H1 (cell line): ENCODE results near the gene PPP1R14C. TPM values are rescaled to one million over a fixed set of nuclear protein-coding genes. Genes with fewer than 3 reads are reported as not detected.

Source experiments
- CTCF ChIA-PET: fragments of 300-600 bp; sonication (Branson Sonifier 250); formaldehyde crosslinking; loops from one replicate; lab custom pipeline; 2021; ENCODE audit not compliant: partially characterized antibody; lab: Charles Lee
- POLR2A ChIA-PET: fragments of 300-600 bp; sonication (Branson Sonifier 250); formaldehyde crosslinking; loops from one replicate; lab custom pipeline; 2021; ENCODE audit warnings: inconsistent platforms; ENCODE audit not compliant: partially characterized antibody; lab: Charles Lee
- DNase-seq, 2 experiments: peaks; one replicate each; pipeline versions ENCODE4 v3.0.0 to v3.0.0-alpha.2; 2010 to 2022; ENCODE audit warnings: low spot score in 2 of 2, low read depth in 1 of 2, mixed read lengths in 1 of 2
- FAIRE-seq: peaks from 2 replicates; lab custom pipeline; 2011; peaks lifted over from hg19 to GRCh38; lab: Jason Lieb, UNC
- H2AFZ ChIP-seq: 2 replicates; pipeline ENCODE4 v1.8.1; 2012; ENCODE audit warnings: low read length, inconsistent platforms
- H2AK5ac ChIP-seq: 2 replicates; pipeline ENCODE4 v1.6.1; 2013; ENCODE audit warnings: low read depth, low read length
- H2BK120ac ChIP-seq: replicated peaks from 2 replicates; pipeline ENCODE3; 2013; ENCODE audit warnings: low read depth, low read length, inconsistent platforms
- H2BK12ac ChIP-seq: 2 replicates; pipeline ENCODE4 v1.6.1; 2013; ENCODE audit warnings: low read depth, low read length
- H2BK15ac ChIP-seq: 2 replicates; pipeline ENCODE4 v1.6.1; 2013; ENCODE audit warnings: low read length
- H2BK20ac ChIP-seq: 2 replicates; pipeline ENCODE4 v1.6.1; 2013; ENCODE audit warnings: low read length
- H2BK5ac ChIP-seq: 2 replicates; pipeline ENCODE4 v1.6.1; 2013; ENCODE audit warnings: low read depth, low read length
- H3K14ac ChIP-seq: 2 replicates; pipeline ENCODE4 v1.6.1; 2013; ENCODE audit warnings: inconsistent platforms; ENCODE audit not compliant: insufficient read length
- H3K18ac ChIP-seq: 2 replicates; pipeline ENCODE4 v1.6.1; 2013; ENCODE audit warnings: low read length; ENCODE audit errors: extremely low read depth
- H3K23ac ChIP-seq: 2 replicates; pipeline ENCODE4 v1.6.1; 2013; ENCODE audit warnings: inconsistent platforms; ENCODE audit not compliant: insufficient read length
- H3K23me2 ChIP-seq: 2 replicates; pipeline ENCODE4 v1.6.1; 2013; ENCODE audit warnings: low read depth, low read length
- H3K27ac ChIP-seq: 2 replicates; pipeline ENCODE4 v1.6.1; 2011; ENCODE audit warnings: low read depth, low read length, inconsistent platforms
- H3K27me3 ChIP-seq, 4 experiments: replicated peaks in 1 of 4; 1 replicate in 1 of 4; 2 replicates in 3 of 4; pipeline versions ENCODE4 v1.6.1 to v1.8.1; 2011 to 2013; ENCODE audit warnings: low read length in 3 of 4, mild to moderate bottlenecking in 3 of 4, inconsistent platforms in 2 of 4, mixed read lengths in 2 of 4, moderate library complexity in 1 of 4; ENCODE audit not compliant: control insufficient read depth in 3 of 4, insufficient read depth in 3 of 4; ENCODE audit errors: extremely low read depth in 1 of 4
- H3K36me3 ChIP-seq, 4 experiments: 2 replicates each; pipeline versions ENCODE4 v1.6.1 to v1.8.1; 2011 to 2013; ENCODE audit warnings: mild to moderate bottlenecking in 4 of 4, low read length in 3 of 4, moderate library complexity in 2 of 4, control low read depth in 1 of 4, inconsistent platforms in 1 of 4; ENCODE audit not compliant: insufficient read depth in 4 of 4, control insufficient read depth in 2 of 4
- H3K4ac ChIP-seq: replicated peaks from 2 replicates; pipeline ENCODE3; 2013; ENCODE audit warnings: low read length, low read depth, mixed read lengths, inconsistent platforms; ENCODE audit not compliant: insufficient read length
- H3K4me1 ChIP-seq, 4 experiments: replicated peaks in 1 of 4; 1 replicate in 1 of 4; 2 replicates in 3 of 4; pipeline versions ENCODE4 v1.6.1 to v1.8.1; 2011 to 2013; ENCODE audit warnings: low read length in 3 of 4, inconsistent platforms in 2 of 4, mixed read lengths in 1 of 4; ENCODE audit not compliant: insufficient read depth in 4 of 4, control insufficient read depth in 3 of 4
- H3K4me2 ChIP-seq, 2 experiments: 2 replicates each; pipeline versions ENCODE4 v1.6.1 to v1.8.1; 2011 to 2013; ENCODE audit warnings: low read depth in 2 of 2, low read length in 2 of 2, control low read depth in 1 of 2, inconsistent platforms in 1 of 2, mild to moderate bottlenecking in 1 of 2; ENCODE audit not compliant: insufficient read depth in 1 of 2
- H3K4me3 ChIP-seq, 4 experiments: fragments of 200-600, 300-600 bp in 1 of 4; sonication (generic), shearing (Covaris generic), sonication (Bioruptor Twin) in 1 of 4; 2 replicates each; pipeline versions ENCODE4 v1.5.1 to v1.8.1; 2011 to 2016; ENCODE audit warnings: low read length in 4 of 4, low read depth in 3 of 4, control low read depth in 2 of 4, inconsistent platforms in 2 of 4, mild to moderate bottlenecking in 2 of 4, mixed read lengths in 1 of 4, moderate library complexity in 1 of 4; ENCODE audit not compliant: insufficient read depth in 2 of 4; ENCODE audit errors: extremely low read depth in 1 of 4
- H3K56ac ChIP-seq: replicated peaks from 2 replicates; pipeline ENCODE3; 2013; ENCODE audit warnings: low read depth, mild to moderate bottlenecking, mixed read lengths, low read length, inconsistent platforms; ENCODE audit not compliant: insufficient read length
- H3K79me1 ChIP-seq: 2 replicates; pipeline ENCODE4 v1.6.1; 2013; ENCODE audit warnings: low read depth, low read length, control low read depth
- H3K79me2 ChIP-seq, 2 experiments: 2 replicates each; pipeline versions ENCODE4 v1.6.1 to v1.8.1; 2012 to 2013; ENCODE audit warnings: low read length in 2 of 2, mild to moderate bottlenecking in 2 of 2, inconsistent platforms in 1 of 2; ENCODE audit not compliant: insufficient read depth in 2 of 2, control insufficient read depth in 1 of 2
- H3K9ac ChIP-seq, 4 experiments: replicated peaks in 1 of 4; 1 replicate in 1 of 4; 2 replicates in 3 of 4; pipeline versions ENCODE4 v1.6.1 to v1.8.1; 2011 to 2013; ENCODE audit warnings: low read depth in 3 of 4, low read length in 3 of 4, control low read depth in 2 of 4, mild to moderate bottlenecking in 2 of 4, moderate library complexity in 2 of 4, inconsistent platforms in 1 of 4; ENCODE audit errors: extremely low read depth in 1 of 4
- H3K9me3 ChIP-seq, 2 experiments: 2 replicates each; pipeline versions ENCODE4 v1.6.1 to v1.8.1; 2012 to 2013; ENCODE audit warnings: mild to moderate bottlenecking in 2 of 2, moderate library complexity in 2 of 2, control low read depth in 1 of 2, inconsistent platforms in 1 of 2, low read depth in 1 of 2, low read length in 1 of 2, mixed read lengths in 1 of 2; ENCODE audit not compliant: insufficient read depth in 2 of 2
- H4K20me1 ChIP-seq, 2 experiments: replicated peaks in 1 of 2; 2 replicates each; pipeline versions ENCODE3 to v1.8.1; 2011 to 2013; ENCODE audit warnings: inconsistent platforms in 2 of 2, low read length in 2 of 2, mild to moderate bottlenecking in 1 of 2; ENCODE audit not compliant: insufficient read depth in 2 of 2, control insufficient read depth in 1 of 2
- H4K5ac ChIP-seq: 2 replicates; pipeline ENCODE4 v1.6.1; 2013; ENCODE audit warnings: low read length, low read depth, mixed read lengths, inconsistent platforms; ENCODE audit not compliant: insufficient read length
- H4K8ac ChIP-seq: 2 replicates; pipeline ENCODE4 v1.8.0; 2013; ENCODE audit warnings: mild to moderate bottlenecking, moderate library complexity, low read length, inconsistent platforms; ENCODE audit not compliant: insufficient read depth; ENCODE audit errors: extremely low read depth
- H4K91ac ChIP-seq: replicated peaks from 2 replicates; pipeline ENCODE3; 2013; ENCODE audit warnings: low read length, mixed read lengths, inconsistent platforms; ENCODE audit not compliant: insufficient read length
- CBX5 ChIP-seq: fragments of 300-800, 300-1000 bp; sonication (generic); IDR thresholded peaks from 2 replicates; pipeline ENCODE4 v1.7.1; 2016; ENCODE audit warnings: antibody characterized with exemption, low read length, low read depth
- GABPA ChIP-seq: IDR thresholded peaks from 2 replicates; pipeline ENCODE4 v1.6.1; 2011; ENCODE audit warnings: mild to moderate bottlenecking, low read length, moderate library complexity, borderline replicate concordance; ENCODE audit not compliant: insufficient read depth
- KDM1A ChIP-seq: fragments of 200-600, 300-600 bp; sonication (generic); IDR thresholded peaks from 2 replicates; pipeline ENCODE4 v1.7.1; 2016; ENCODE audit warnings: mild to moderate bottlenecking, low read length, borderline replicate concordance
- RAD21 ChIP-seq, 2 experiments: IDR thresholded peaks in 1 of 2; conservative IDR thresholded peaks in 1 of 2; 2 replicates each; pipeline ENCODE4 v1.6.1; 2011; ENCODE audit warnings: low read depth in 2 of 2, low read length in 2 of 2, improper control_type of control experiment in 1 of 2, inconsistent platforms in 1 of 2, mild to moderate bottlenecking in 1 of 2, moderate library complexity in 1 of 2
- RFX5 ChIP-seq: IDR thresholded peaks from 2 replicates; pipeline ENCODE4 v1.6.1; 2011; ENCODE audit warnings: low read depth, low read length, improper control_type of control experiment, borderline replicate concordance
- RNF2 ChIP-seq: fragments of 200-900, 300-1000 bp; sonication (generic); IDR thresholded peaks from 2 replicates; pipeline ENCODE4 v1.7.1; 2016; ENCODE audit warnings: borderline replicate concordance, low read depth, mild to moderate bottlenecking, antibody characterized with exemption, low read length; ENCODE audit not compliant: poor library complexity, severe bottlenecking; ENCODE audit errors: missing control alignments
- SIN3A ChIP-seq, 2 experiments: IDR thresholded peaks in 1 of 2; conservative IDR thresholded peaks in 1 of 2; 2 replicates each; pipeline ENCODE4 v1.6.1; 2011 to 2012; ENCODE audit warnings: low read length in 2 of 2, improper control_type of control experiment in 1 of 2, low read depth in 1 of 2, mild to moderate bottlenecking in 1 of 2
- WGBS, 2 experiments: shearing (Covaris generic) in 1 of 2; methylation state at CpG; one replicate each; pipeline versions ENCODE4 v1.1.6 to v1.1.7; 2013 to 2015; ENCODE audit warnings: low lambda C conversion rate in 2 of 2, mixed read lengths in 2 of 2, inconsistent platforms in 1 of 2, low coverage in 1 of 2, missing lambda C conversion rate in 1 of 2; ENCODE audit not compliant: insufficient replicate concordance in 2 of 2, insufficient coverage in 1 of 2, insufficient read length in 1 of 2; ENCODE audit errors: extremely low coverage in 1 of 2, missing lambda C conversion rate in 1 of 2; 5-methylcytosine and 5-hydroxymethylcytosine counted together
- polyA plus RNA-seq, 7 experiments: library from polyadenylated mRNA; depleted of rRNA in 3 of 7; stranded (reverse) in 5 of 7; unstranded in 2 of 7; fragments of >200 nt in 5 of 7; fragments of 200-250 nt in 2 of 7; gene quantifications; 1 replicate in 5 of 7; 2 replicates in 1 of 7; 4 replicates in 1 of 7; pipeline versions ENCODE4 v1.2.1 to v1.2.3, GENCODE V29; 2011 to 2013; ENCODE audit warnings: missing spikeins in 2 of 7, mixed read lengths in 2 of 7
- total RNA-seq: library from RNA; stranded (reverse); fragmentation: NEBNext Ultra II Directional; extraction: Animal tissue kit (Norgen Biotek cat#: 25700); gene quantifications from 2 replicates; pipeline ENCODE4 v1.2.1, GENCODE V29; 2021

PPP1R14C gene
- total and polyA plus RNA-seq, 2 of the 8 experiments (the other 6 are each of a cell fraction or from before 2014, with no cell fraction given), result 0.30 to 0.61 TPM

DNA sequence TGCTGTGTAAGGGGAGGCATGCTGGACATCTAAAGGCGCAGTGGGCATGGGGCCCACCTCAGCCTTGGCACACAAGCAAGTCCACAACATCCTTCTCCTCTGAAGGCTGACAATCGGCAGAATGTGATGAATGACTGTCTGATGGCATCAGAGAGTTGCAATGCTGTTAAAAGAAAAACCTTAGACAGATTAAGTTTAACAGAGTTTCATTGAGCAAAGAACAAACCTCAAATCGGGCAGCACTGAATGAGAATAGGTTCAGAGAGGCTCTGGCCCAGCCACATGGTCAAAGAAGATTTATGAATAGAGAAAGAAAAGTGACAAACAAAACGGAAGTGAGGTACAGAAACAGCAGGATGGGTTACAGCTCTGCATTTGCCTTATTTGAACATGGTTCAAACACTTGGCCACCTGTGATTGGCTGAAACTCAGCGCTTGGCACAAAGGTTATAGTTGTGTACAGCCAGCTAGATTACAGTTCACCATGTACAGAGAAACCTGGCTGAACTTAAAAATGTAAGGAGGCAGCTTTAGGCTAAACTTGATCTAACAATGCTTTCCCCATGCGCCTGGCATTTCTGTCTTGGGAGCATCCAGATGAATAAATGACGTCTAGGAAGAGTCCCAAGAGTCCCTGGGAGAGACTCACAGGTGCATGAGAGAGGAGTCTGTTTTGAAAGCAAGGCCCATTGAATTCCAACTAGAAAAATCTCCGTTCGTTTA is 127.6 kb downstream of the PPP1R14C start:
- H3K4ac ChIP-seq, result no peak overlapping the region
- H2AK5ac ChIP-seq, result no peak overlapping the region
- ChIA-PET POLR2A (no interaction called here), CTCF (interaction anchor here (1.5 kb wide), 1 partner anchor 190 kb away, joined by 4 read pairs; no protein-coding TSS in a partner anchor)
- H2AFZ ChIP-seq, result no peak overlapping the region
- no peak overlapping the region for H3K27ac ChIP-seq
- H2BK20ac ChIP-seq, result no peak overlapping the region
- no peak overlapping the region for H3K23ac ChIP-seq
- no peak overlapping the region for H4K8ac ChIP-seq
- H3K23me2 ChIP-seq, result no peaks in the 10 kb centered on the region
- no peak overlapping the region for H3K18ac ChIP-seq
- no peak overlapping the region for H3K14ac ChIP-seq
- no peak overlapping the region for H4K91ac ChIP-seq
- H4K20me1 ChIP-seq, result no peaks in the 10 kb centered on the region
- no peaks in the 10 kb centered on the region for H3K36me3 ChIP-seq
- DNase-seq, result no peak
- H2BK12ac ChIP-seq, result no peak overlapping the region
- no peaks in the 10 kb centered on the region for H3K79me1 ChIP-seq
- no peaks in the 10 kb centered on the region for H3K79me2 ChIP-seq
- no peak overlapping the region for H3K9ac ChIP-seq
- no peak overlapping the region for H2BK5ac ChIP-seq
- no peak overlapping the region for H3K4me3 ChIP-seq
- no peak overlapping the region for H3K56ac ChIP-seq
- no peak overlapping the region for H4K5ac ChIP-seq
- no peaks in the 10 kb centered on the region for H3K9me3 ChIP-seq
- no peaks in the 10 kb centered on the region for H3K4me1 ChIP-seq
- no peak overlapping the region for H2BK120ac ChIP-seq
- FAIRE-seq, result no peak
- no peak overlapping the region for H2BK15ac ChIP-seq
- WGBS, 2 experiments, result 87% methylated on average over 9 of the region's 9 CpGs; no CpG with 5 or more reads in 1 of the 2 experiments
- no peak overlapping the region for H3K4me2 ChIP-seq
- no peaks in the 10 kb centered on the region for H3K27me3 ChIP-seq
- TF ChIP-seq RAD21 (IDR thresholded peaks at IDR 0.05 in 1 of 2, conservative IDR thresholded peaks at IDR 0.05 in 1 of 2; ENCODE audit: low read depth in 2 of 2, low read length in 2 of 2) (no peak), GABPA (no peak), CBX5 (no peak), RFX5 (no peak), SIN3A (conservative IDR thresholded peaks at IDR 0.05 in 1 of 2, IDR thresholded peaks at IDR 0.05 in 1 of 2; ENCODE audit: low read depth in 1 of 2, low read length in 2 of 2) (no peak), KDM1A (no peak), RNF2 (no peak)
